ENCODE data around the gene SNRNP35. TPM values are rescaled to one million over a fixed set of nuclear protein-coding genes. Genes with fewer than 3 reads are reported as not detected.
"Not testable (repeated sequence)": the region's sequence is repeated elsewhere in the genome, so short reads cannot be mapped to it uniquely, and the experiment has no call there.

SNRNP35 gene
- total RNA-seq, 4 donors from 2014 or later, result 12.3 to 21.6 (median 13.7) TPM

- no peak overlapping the region for H3K27ac ChIP-seq
- no peak overlapping the region for H3K4me3 ChIP-seq
- WGBS, 2 donors, result 84 to 89% methylated on average over 5 to 7 of the region's 8 CpGs
- H3K27me3 ChIP-seq, result no peaks in the 10 kb centered on the region
- TF ChIP-seq POLR2A (IDR thresholded peaks at IDR 0.05) (no peak), CTCF (IDR thresholded peaks at IDR 0.05) (no peak)
- H3K9me3 ChIP-seq, result no peaks in the 10 kb centered on the region
- no peak for DNase-seq
- H3K4me1 ChIP-seq, result peaks cover 0 to 8% (median 2%) of the 10 kb centered on the region in 3 donors
- intact Hi-C loops (cut with DNase I), result no loop called here
- H3K36me3 ChIP-seq, result peaks cover 7 to 61% (median 8%) of the 10 kb centered on the region in 3 donors
Observed at GRCh38 chr12:123427036-123427769, 30.7 kb upstream of the SNRNP35 start.

- intact Hi-C loops (cut with DNase I), result no loop called here
- 90 to 91% methylated on average over 6 of the region's 6 CpGs for WGBS, 2 donors
- DNase-seq, result no peak
- Histone ChIP-seq H3K27ac (no peak overlapping the region), H3K4me3 (no peak overlapping the region), H3K9me3 (no peaks in the 10 kb centered on the region), H3K4me1 (peaks cover 6 to 22% (median 8%) of the 10 kb centered on the region in 3 donors), H3K36me3 (peaks cover 0 to 49% (median 8%) of the 10 kb centered on the region in 3 donors), H3K27me3 (no peaks in the 10 kb centered on the region)
- TF ChIP-seq POLR2A (IDR thresholded peaks at IDR 0.05) (no peak), CTCF (IDR thresholded peaks at IDR 0.05) (no peak)
Observed at GRCh38 chr12:123428591-123428990, 29.3 kb upstream of the SNRNP35 start.

GRCh38 chr12:123429101-123429500, 28.8 kb upstream of the SNRNP35 start:
- H3K4me3 ChIP-seq; H3K9me3 ChIP-seq; DNase-seq; H3K27me3 ChIP-seq; H3K27ac ChIP-seq; intact Hi-C loops (cut with DNase I): not testable (repeated sequence)
- Histone ChIP-seq H3K4me1 (peaks cover 7 to 27% (median 13%) of the 10 kb centered on the region in 3 donors), H3K36me3 (peaks cover 0 to 49% (median 8%) of the 10 kb centered on the region in 3 donors)
- WGBS, 2 donors, result 96 to 97% methylated on average over 8 of the region's 8 CpGs

GRCh38 chr12:123431951-123432817, 25.8 kb upstream of the SNRNP35 start:
- peak overlapping the region in 2 of 4 donors; percentile 24 to 44 for H3K4me3 ChIP-seq

GRCh38 chr12:123433615-123434014, 24.3 kb upstream of the SNRNP35 start:
- WGBS, 2 donors, result 78 to 85% methylated on average over 2 to 6 of the region's 6 CpGs
- TF ChIP-seq CTCF (IDR thresholded peaks at IDR 0.05), result no peak
- TF ChIP-seq POLR2A (IDR thresholded peaks at IDR 0.05), result no peak
- H3K4me3 ChIP-seq, result peak overlapping the region in 1 of 4 donors; percentile 44
- no peaks in the 10 kb centered on the region for H3K9me3 ChIP-seq
- H3K27ac ChIP-seq, result peak overlapping the region in 3 of 4 donors; percentile 38 to 59 (median 51)
- intact Hi-C loops (cut with DNase I), result no loop called here
- peaks cover 11 to 58% (median 33%) of the 10 kb centered on the region in 3 donors for H3K4me1 ChIP-seq
- no peak for DNase-seq
- H3K36me3 ChIP-seq, result peaks cover 0 to 26% (median 5%) of the 10 kb centered on the region in 3 donors
- no peaks in the 10 kb centered on the region for H3K27me3 ChIP-seq

More at GRCh38 chr12:123431951-123432817, 25.8 kb upstream of the SNRNP35 start:
- H3K27ac ChIP-seq, result peak overlapping the region in 3 of 4 donors; percentile 38 to 59 (median 46)
- DNase-seq; H3K9me3 ChIP-seq; intact Hi-C loops (cut with DNase I); H3K27me3 ChIP-seq: not testable (repeated sequence)
- H3K36me3 ChIP-seq, result peaks cover 0 to 41% (median 8%) of the 10 kb centered on the region in 3 donors
- WGBS, 2 donors, result 48 to 57% methylated on average over 11 to 14 of the region's 15 CpGs
- H3K4me1 ChIP-seq, result peaks cover 11 to 56% (median 33%) of the 10 kb centered on the region in 3 donors

Data from esophagus squamous epithelium (tissue), 5 donors.